GM21381 (cell line): ENCODE data around the gene TIGAR.

Source experiments
- ATAC-seq: cut with Tn5 transposase; IDR thresholded peaks from one replicate; pipeline ENCODE4 v1.9.1; 2021; ENCODE audit warnings: mild to moderate bottlenecking, moderate library complexity; ENCODE audit not compliant: unreplicated experiment

Gene TIGAR

GRCh38 chr12:4302881-4303280 lies 18.1 kb upstream of the TIGAR start:
- no peak for ATAC-seq

- ATAC-seq: no peak
These were observed 17.3 kb upstream of the TIGAR start for GRCh38 chr12:4303750-4304149.

- no peak for ATAC-seq
These were observed 13.2 kb upstream of the TIGAR start for GRCh38 chr12:4307593-4308333.

- no peak for ATAC-seq
These were observed 12.6 kb upstream of the TIGAR start for GRCh38 chr12:4308334-4308950.

DNA sequence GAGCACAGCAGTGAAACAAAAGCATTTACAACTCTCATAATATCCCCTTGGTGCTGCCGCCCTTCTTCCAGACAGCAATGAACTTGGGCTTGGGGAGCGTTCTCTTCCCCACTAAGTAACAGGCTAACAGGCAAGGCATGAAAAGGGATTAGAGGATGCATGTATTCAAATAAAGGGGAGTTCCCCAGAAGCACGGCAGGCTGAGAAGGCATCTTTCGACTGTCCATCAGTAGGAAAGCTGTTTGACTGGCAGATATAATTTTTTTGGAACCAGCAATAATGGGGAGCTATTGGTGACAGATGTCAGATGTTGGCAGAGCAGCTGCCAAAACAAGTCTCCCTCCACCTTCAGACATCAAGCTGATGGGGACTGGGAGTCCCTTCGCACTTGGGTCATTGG lies 9.2 kb upstream of the TIGAR start:
- no peak for ATAC-seq

DNA sequence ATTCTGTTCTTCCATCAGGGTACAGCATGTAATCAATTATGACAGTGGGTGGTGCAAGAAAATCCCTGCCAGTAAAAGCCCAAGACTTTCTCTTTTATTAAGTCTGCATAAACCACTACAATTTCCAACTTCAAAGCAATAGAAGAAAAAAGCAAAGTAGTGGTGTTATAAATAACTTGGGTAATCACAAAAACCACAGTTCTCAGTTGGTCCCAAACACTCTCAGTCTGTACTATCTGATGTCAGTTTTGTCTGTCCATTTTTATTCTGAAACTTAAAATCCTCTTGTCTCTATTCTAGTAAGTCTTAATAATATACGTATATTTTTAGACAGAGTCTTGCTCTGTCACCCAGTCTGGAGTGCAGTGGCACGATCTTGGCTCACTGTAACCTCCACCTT lies 8.8 kb upstream of the TIGAR start:
- ATAC-seq: no peak

DNA sequence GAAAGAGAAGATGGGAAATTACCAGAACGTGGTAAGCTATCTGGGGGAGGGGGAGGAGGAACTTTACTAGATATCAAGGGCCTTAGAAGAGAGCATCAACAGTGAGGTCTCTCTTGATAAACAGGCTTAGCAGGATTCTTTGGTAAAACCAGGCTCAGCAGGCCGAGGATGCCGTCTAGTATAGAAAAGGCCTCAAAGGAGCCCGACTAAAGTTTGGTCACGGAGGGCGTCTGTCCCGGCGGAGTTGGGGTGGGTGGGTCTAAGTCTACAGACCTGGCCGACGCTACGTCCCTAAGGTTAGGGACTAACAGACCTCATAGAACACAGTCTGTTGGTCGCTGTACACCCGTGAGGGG lies 538 bp upstream of the TIGAR start:
- peak; percentile 33 for ATAC-seq

DNA sequence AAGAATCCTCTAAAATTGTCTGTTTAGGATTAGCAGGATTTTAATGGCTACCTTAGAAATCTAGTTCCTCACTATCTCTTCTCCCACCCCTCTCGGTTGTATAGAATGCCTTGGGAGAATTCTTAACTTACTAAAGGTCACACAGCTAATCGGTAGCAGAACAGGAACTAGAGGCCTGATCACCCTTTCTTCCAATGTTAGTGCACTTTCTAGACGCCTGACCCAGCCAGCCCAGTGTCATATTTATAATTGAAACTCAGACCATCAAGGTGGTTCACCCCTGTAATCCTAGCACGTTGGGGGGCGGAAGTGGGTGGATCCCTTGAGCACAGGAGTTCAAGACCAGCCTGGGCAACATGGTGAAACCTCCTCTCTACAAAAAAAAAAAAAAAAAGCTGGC lies 1.7 kb downstream of the TIGAR start:
- ATAC-seq: no peak

DNA sequence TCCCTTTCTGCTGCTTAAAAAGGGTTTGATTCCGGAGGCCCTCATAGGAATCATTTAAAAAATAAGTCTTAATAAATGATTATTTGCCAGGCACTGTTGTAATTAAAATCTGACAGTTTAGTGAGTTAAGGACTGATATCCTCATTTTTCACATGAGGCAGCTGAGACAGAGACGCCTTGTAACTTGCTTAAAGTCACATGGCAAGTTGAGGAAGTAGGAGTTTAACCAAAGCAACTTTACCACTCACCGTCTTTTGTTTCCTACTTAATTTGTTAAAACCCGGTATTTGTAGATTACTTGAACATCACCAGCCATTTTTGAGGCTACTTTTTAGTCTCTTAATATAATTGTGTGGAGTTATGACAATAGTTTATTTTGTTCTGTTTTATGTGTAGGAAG lies 2.4 kb downstream of the TIGAR start:
- no peak for ATAC-seq

- ATAC-seq: no peak
These were observed 3.4 kb downstream of the TIGAR start for GRCh38 chr12:4324366-4324765.

- no peak for ATAC-seq
These were observed 5.0 kb downstream of the TIGAR start for GRCh38 chr12:4325966-4326365.

DNA sequence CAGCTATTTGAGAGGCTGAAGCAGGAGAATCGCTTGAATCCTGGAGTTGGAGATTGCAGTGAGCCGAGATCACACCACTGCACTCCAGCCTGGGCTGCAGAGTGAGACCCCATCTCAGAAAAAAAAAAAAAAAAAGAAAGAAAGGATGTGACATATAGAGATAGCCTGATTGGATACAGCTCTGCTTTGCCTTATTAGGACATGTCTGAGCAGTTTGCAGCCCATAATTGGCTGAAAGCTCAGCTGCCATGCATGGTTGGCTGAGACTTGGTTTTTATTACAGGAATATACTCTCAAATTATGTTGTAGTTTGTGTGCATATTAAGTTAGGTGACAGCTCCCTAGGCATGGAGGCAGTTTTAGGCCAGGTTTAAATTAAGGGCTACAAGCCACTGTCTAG lies 6.3 kb downstream of the TIGAR start:
- ATAC-seq: no peak

DNA sequence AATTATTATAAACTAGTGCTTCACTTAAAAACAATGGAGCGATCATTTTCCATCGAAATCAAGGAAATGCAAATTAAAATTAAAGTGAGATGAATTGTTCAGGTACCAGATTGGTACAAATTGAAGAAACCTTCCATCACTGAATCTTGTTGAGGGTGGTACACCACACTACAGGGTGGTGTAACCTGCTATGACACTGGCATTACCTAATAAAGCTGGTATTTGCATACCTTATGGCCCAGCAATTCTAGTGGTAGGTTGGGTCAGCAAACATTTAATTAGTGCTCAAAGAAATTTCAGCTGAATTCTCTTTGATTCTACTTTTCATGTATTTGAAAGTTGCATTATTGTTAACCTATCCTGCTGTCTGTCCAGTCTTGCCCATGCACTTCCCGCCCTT lies 9.2 kb downstream of the TIGAR start:
- ATAC-seq: no peak

DNA sequence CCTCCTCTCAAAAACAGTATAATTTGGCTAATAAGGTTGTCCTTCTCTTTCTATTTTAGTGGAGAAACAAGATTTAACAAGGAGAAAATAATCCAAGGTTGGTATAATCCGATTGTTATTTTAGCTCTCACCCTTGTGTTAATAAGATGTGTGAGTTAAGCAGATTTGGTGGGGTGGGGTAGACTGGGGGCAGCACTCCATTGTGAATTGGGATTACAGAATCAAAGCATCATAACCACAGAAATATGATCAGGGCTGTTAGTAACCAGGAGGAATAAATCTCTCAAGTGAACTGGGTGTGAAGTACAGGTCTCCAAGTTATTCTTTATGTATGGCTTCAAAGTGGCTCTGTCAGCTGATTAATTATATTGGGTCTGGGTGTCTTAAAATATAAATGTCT lies 10.2 kb downstream of the TIGAR start:
- no peak for ATAC-seq

DNA sequence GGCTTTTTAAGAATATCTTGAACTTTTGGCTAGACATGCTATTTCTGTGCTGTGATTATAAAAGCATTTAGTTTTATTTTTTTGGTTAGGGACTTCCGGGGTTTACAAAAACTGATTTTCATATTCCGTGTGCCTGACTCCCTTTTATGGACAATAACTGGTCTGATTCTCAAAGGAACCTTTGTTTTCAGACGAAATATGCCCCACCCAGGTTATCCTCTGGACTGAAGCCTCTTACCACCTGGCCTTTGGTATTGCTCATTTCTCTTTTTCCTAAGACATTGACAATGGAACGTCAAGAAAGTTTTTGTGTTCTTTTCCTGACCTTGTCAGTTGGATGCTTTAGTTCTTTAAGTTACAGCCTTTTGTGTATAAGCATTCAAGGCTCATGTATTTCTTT lies 10.8 kb downstream of the TIGAR start:
- ATAC-seq: no peak

DNA sequence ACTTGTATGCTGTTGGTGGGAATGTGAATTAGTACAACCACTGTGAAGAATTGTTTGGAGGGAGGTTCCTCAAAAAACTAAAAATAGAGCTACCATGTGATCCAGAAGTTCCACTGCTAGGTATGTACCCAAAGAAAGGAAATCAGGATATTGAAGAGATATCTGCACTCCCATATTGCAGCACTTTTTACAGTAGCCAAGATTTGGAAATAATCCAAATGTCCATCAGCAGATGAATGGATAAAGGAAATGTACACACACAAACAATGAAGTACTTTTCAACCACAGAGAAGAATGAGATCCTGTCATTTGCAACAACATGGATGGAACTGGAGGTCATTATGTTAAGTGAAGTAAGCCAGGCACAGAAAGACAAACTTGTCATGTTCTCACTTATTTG lies 25.9 kb downstream of the TIGAR start:
- ATAC-seq: no peak

DNA sequence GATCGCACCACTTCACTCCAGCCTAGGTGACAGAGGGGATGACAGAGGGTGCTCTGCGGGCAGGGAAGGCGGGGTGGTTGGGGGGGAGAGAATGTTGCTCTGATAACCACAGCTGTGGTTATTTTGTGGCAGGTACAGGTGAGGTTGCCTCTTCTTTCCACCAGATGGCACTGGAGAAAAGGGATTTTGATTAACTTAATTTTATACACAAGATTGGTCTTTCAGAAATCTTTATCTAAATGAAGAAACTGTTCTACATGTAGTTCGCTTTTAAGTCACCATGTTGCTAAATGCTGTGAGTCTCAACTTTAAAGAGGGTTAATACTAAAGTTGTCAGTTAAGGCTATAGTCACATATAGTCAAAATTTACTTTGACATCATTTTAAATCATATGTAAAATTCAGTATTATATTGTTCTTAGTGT lies 32.8 kb downstream of the TIGAR start:
- no peak for ATAC-seq

GRCh38 chr12:4355156-4356040 lies 34.4 kb downstream of the TIGAR start:
- no peak for ATAC-seq

DNA sequence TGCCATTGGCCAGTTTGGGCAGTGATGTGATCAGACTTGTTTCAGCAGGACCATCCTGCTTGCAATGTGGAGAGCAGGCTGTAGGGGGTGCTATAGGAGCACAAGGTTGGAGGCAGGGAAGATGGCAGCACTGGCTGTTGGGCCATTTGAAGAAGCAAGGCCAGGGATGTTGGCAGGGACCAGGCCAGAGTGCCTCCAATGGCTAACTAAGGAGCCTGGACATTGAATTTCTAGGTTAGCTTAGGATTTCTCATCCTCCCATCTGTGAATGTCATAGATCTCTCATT lies 35.0 kb downstream of the TIGAR start:
- no peak for ATAC-seq

- ATAC-seq: no peak
These were observed 45.1 kb downstream of the TIGAR start for GRCh38 chr12:4366090-4366489.

- no peak for ATAC-seq
These were observed 48.5 kb downstream of the TIGAR start for GRCh38 chr12:4369548-4369947.

- no peak for ATAC-seq
These were observed 49.3 kb downstream of the TIGAR start for GRCh38 chr12:4370265-4370664.
